Esophagus muscularis mucosa (tissue), 4 donors: Measurements from ENCODE around the gene STOML2. TPM values are rescaled to one million over a fixed set of nuclear protein-coding genes. Genes with fewer than 3 reads are reported as not detected.

Experiments
- DNase-seq: peaks from one replicate; pipeline ENCODE4 v3.0.0-alpha.2; 2017; ENCODE audit errors: extremely low spot score
- H3K27ac ChIP-seq, 4 donors: fragments of 200-600 bp; sonication (generic); replicated peaks in 1 of 4; 1 replicate in 3 of 4; 2 replicates in 1 of 4; pipeline ENCODE4 v1.5.1; 2016 to 2019; ENCODE audit warnings: mild to moderate bottlenecking in 1 of 4
- H3K27me3 ChIP-seq, 4 donors: fragments of 200-600 bp; sonication (generic); one replicate each; pipeline versions ENCODE4 v1.5.1 to v1.6.0; 2016 to 2019
- H3K36me3 ChIP-seq, 4 donors: fragments of 200-600 bp; sonication (generic); one replicate each; pipeline ENCODE4 v1.5.1; 2016 to 2019
- H3K4me1 ChIP-seq, 4 donors: fragments of 200-600 bp; sonication (generic); one replicate each; pipeline ENCODE4 v1.5.1; 2016 to 2019
- H3K4me3 ChIP-seq, 4 donors: fragments of 200-600 bp; sonication (generic); 1 replicate in 2 of 4; 2 replicates in 2 of 4; pipeline ENCODE4 v1.5.1; 2016 to 2019; ENCODE audit warnings: mild to moderate bottlenecking in 4 of 4, moderate library complexity in 1 of 4
- H3K9me3 ChIP-seq, 4 donors: fragments of 200-600 bp; sonication (generic); 1 replicate in 3 of 4; 2 replicates in 1 of 4; pipeline ENCODE4 v1.5.1; 2016 to 2019
- CTCF ChIP-seq, 3 experiments: fragments of 200-600 bp in 2 of 3; fragments of 450-650 bp in 1 of 3; sonication (generic) in 2 of 3; IDR thresholded peaks; one replicate each; pipeline ENCODE4 v1.5.1; 2017 to 2019; ENCODE audit warnings: antibody characterized with exemption in 3 of 3, mild to moderate bottlenecking in 2 of 3, moderate library complexity in 1 of 3
- EP300 ChIP-seq: sonication (generic); formaldehyde crosslinking; IDR thresholded peaks from one replicate; pipeline ENCODE4 v1.6.1; 2017; ENCODE audit warnings: antibody characterized with exemption
- POLR2A ChIP-seq: fragments of 450-650 bp; IDR thresholded peaks from one replicate; pipeline ENCODE4 v1.6.1; 2017; ENCODE audit warnings: antibody characterized with exemption, moderate library complexity, mild to moderate bottlenecking, low read depth
- POLR2AphosphoS5 ChIP-seq, 2 donors: sonication (generic); formaldehyde crosslinking; IDR thresholded peaks; one replicate each; pipeline ENCODE4 v1.6.1; 2017; ENCODE audit warnings: antibody characterized with exemption in 2 of 2
- WGBS: methylation state at CpG from one replicate; pipeline ENCODE4 v1.1.5; 2018; 5-methylcytosine and 5-hydroxymethylcytosine counted together
- intact Hi-C: fragments of 100-400 bp; cut with DNase I; formaldehyde crosslinking; loops from one replicate; pipeline ENCODE4 v1.15.1; 2023
- total RNA-seq, 4 donors: library from RNA; depleted of rRNA; stranded (reverse); fragments of >200 nt; gene quantifications; one replicate each; pipeline versions ENCODE4 v1.1.0 to v1.2.1, GENCODE V29; 2016

Gene STOML2
- total RNA-seq, 4 donors from 2014 or later: 108 to 130 (median 123) TPM

- DNase-seq: no peak
- H3K27me3 ChIP-seq: no peaks in the 10 kb centered on the region
- no peaks in the 10 kb centered on the region for H3K4me1 ChIP-seq
- no peak overlapping the region for H3K27ac ChIP-seq
- intact Hi-C loops: no loop called here
- WGBS: 87% methylated on average over 9 of the region's 9 CpGs
- no peaks in the 10 kb centered on the region for H3K9me3 ChIP-seq
- TF ChIP-seq POLR2AphosphoS5 (IDR thresholded peaks at IDR 0.05) (no peak), POLR2A (no peak), EP300 (no peak), CTCF (IDR thresholded peaks at IDR 0.05) (no peak)
- H3K4me3 ChIP-seq: no peak overlapping the region
- H3K36me3 ChIP-seq: peaks cover 73 to 99% (median 90%) of the 10 kb centered on the region in 4 donors
Observed at GRCh38 chr9:35056571-35057270, 46.2 kb downstream of the STOML2 start.

GRCh38 chr9:35054871-35055644 lies 47.9 kb downstream of the STOML2 start:
- no peak for TF ChIP-seq EP300
- no peak for TF ChIP-seq POLR2AphosphoS5 (IDR thresholded peaks at IDR 0.05)
- no peak for TF ChIP-seq POLR2A
- TF ChIP-seq CTCF (IDR thresholded peaks at IDR 0.05): no peak
- peaks cover 6 to 9% (median 8%) of the 10 kb centered on the region in 4 donors for H3K4me1 ChIP-seq
- 91% methylated on average over 14 of the region's 14 CpGs for WGBS
- intact Hi-C loops: loop anchor here (5.0 kb wide), 1 partner anchor 202 kb away; no protein-coding TSS in a partner anchor
- H3K9me3 ChIP-seq: no peaks in the 10 kb centered on the region
- peaks cover 56 to 97% (median 79%) of the 10 kb centered on the region in 4 donors for H3K36me3 ChIP-seq
- H3K27ac ChIP-seq: no peak overlapping the region
- H3K4me3 ChIP-seq: no peak overlapping the region
- no peak for DNase-seq
- no peaks in the 10 kb centered on the region for H3K27me3 ChIP-seq

- Histone ChIP-seq H3K27me3 (no peaks in the 10 kb centered on the region), H3K27ac (no peak overlapping the region), H3K4me1 (peaks cover 6 to 9% (median 8%) of the 10 kb centered on the region in 4 donors), H3K4me3 (no peak overlapping the region), H3K36me3 (peaks cover 55 to 97% (median 78%) of the 10 kb centered on the region in 4 donors), H3K9me3 (no peaks in the 10 kb centered on the region)
- intact Hi-C loops: loop anchor here (5.0 kb wide), 1 partner anchor 203 kb away; no protein-coding TSS in a partner anchor
- DNase-seq: no peak
- WGBS: 61% methylated on average over 5 of the region's 5 CpGs
- TF ChIP-seq POLR2AphosphoS5 (IDR thresholded peaks at IDR 0.05) (no peak), CTCF (IDR thresholded peaks at IDR 0.05) (no peak), POLR2A (no peak), EP300 (no peak)
Observed at GRCh38 chr9:35054185-35054835, 48.6 kb downstream of the STOML2 start.

GRCh38 chr9:35051069-35051967 lies 51.6 kb downstream of the STOML2 start:
- intact Hi-C loops: loop anchor here (2.0 to 5.0 kb wide), 2 partner anchors 151 to 206 kb away; no protein-coding TSS in a partner anchor
- TF ChIP-seq POLR2A (no peak), CTCF (IDR thresholded peaks at IDR 0.05) (peak; percentile 63 to 78 (median 73)), EP300 (no peak), POLR2AphosphoS5 (IDR thresholded peaks at IDR 0.05) (peak; percentile 58 to 66)
- Histone ChIP-seq H3K4me3 (no peak overlapping the region), H3K4me1 (peaks cover 6 to 9% (median 8%) of the 10 kb centered on the region in 4 donors), H3K27ac (peak overlapping the region; percentile 63 to 78 (median 71)), H3K27me3 (no peaks in the 10 kb centered on the region), H3K36me3 (peaks cover 39 to 90% (median 65%) of the 10 kb centered on the region in 4 donors), H3K9me3 (no peaks in the 10 kb centered on the region)
- DNase-seq: no peak
- 85% methylated on average over 7 of the region's 7 CpGs for WGBS
